ENCODE results near the gene EPHB6. TPM values are rescaled to one million over a fixed set of nuclear protein-coding genes. Genes with fewer than 3 reads are reported as not detected.
A peak's percentile ranks its signal among the peaks of the same experiment; 100 is the strongest.

The EPHB6 gene
- total RNA-seq, 6 donors from 2014 or later = 5.7 to 34.6 (median 10.0) TPM

DNA sequence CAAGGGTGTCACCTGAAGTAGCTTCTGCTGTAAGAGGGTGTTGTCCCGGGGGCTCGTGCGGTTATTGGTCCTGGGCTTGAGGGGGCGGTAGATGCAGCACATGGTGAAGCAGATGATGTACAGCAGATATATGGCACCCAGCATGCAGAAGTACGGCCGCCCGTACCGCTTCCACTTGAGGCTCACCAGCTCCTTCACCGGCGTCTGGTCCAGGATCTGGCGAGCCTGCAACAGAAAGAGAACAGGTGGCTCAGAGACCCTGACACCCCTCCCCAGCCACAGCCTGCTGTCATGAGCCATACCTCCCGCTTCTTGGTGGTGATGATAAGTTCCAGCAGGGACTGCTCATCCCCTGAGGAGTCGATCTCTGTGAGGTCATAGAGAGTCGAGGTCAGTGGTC lies 20.6 kb downstream of the EPHB6 start:
- H3K27me3 ChIP-seq = no peaks in the 10 kb centered on the region
- H3K4me1 ChIP-seq = no peaks in the 10 kb centered on the region
- no peak for DNase-seq
- no peaks in the 10 kb centered on the region for H3K36me3 ChIP-seq
- TF ChIP-seq, protein P1, sequence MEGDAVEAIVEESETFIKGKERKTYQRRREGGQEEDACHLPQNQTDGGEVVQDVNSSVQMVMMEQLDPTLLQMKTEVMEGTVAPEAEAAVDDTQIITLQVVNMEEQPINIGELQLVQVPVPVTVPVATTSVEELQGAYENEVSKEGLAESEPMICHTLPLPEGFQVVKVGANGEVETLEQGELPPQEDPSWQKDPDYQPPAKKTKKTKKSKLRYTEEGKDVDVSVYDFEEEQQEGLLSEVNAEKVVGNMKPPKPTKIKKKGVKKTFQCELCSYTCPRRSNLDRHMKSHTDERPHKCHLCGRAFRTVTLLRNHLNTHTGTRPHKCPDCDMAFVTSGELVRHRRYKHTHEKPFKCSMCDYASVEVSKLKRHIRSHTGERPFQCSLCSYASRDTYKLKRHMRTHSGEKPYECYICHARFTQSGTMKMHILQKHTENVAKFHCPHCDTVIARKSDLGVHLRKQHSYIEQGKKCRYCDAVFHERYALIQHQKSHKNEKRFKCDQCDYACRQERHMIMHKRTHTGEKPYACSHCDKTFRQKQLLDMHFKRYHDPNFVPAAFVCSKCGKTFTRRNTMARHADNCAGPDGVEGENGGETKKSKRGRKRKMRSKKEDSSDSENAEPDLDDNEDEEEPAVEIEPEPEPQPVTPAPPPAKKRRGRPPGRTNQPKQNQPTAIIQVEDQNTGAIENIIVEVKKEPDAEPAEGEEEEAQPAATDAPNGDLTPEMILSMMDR (IDR thresholded peaks at IDR 0.05) = no peak
- TF ChIP-seq POLR2A (IDR thresholded peaks at IDR 0.05) (no peak), POLR2AphosphoS5 (IDR thresholded peaks at IDR 0.05) (no peak), EP300 (IDR thresholded peaks at IDR 0.05) (no peak)
- ATAC-seq (ENCODE audit: low FRiP score in 2 of 2) = no peak
- H3K9me3 ChIP-seq = no peaks in the 10 kb centered on the region
- no peak overlapping the region for H3K4me3 ChIP-seq
- H3K27ac ChIP-seq = no peak overlapping the region
- WGBS, 2 donors = 87 to 91% methylated on average over 6 to 14 of the region's 14 CpGs

DNA sequence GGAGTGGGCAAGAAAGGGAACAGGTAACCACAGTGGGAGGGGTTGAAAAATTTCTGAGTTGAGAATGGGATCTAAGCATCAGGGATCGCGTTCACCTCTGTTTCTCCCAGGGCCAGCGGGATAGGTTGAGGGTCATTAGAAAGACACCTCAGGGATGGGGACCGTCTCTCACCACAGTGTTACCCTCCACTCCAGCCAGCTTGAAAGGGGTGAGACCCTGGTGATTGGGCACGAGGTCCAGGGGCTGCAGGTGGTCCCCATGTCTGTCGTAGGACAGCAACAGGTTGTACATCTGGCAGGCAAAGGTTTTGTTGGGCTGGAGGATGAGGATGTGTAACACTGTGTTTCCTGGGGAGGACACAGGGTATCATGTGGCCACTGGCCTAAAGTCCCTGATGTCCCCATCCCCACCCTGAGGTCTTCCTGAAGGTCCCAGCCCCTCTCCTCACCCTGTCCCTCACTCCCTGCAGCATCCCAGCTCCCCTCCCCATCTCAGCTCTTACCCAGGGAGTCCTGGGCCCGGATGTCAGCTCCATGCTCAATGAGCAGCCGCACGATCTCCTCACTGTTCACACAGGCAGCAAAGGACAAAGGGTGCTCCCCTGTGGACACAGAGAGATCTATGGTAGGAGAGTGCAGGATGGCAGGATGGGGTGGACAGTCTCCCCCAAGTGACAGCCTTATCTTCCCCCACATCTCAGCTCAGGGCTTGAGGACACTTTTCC lies 21.5 kb downstream of the EPHB6 start:
- ATAC-seq (ENCODE audit: low FRiP score in 2 of 2) (no peak), DNase-seq (no peak)
- Histone ChIP-seq H3K27ac (no peak overlapping the region), H3K27me3 (no peaks in the 10 kb centered on the region), H3K36me3 (no peaks in the 10 kb centered on the region), H3K4me3 (no peak overlapping the region), H3K9me3 (no peaks in the 10 kb centered on the region), H3K4me1 (no peaks in the 10 kb centered on the region)
- no peak for TF ChIP-seq POLR2AphosphoS5 (IDR thresholded peaks at IDR 0.05)
- no peak for TF ChIP-seq EP300 (IDR thresholded peaks at IDR 0.05)
- no peak for TF ChIP-seq POLR2A (IDR thresholded peaks at IDR 0.05)
- TF ChIP-seq, protein P1 (IDR thresholded peaks at IDR 0.05) = no peak
- 84 to 88% methylated on average over 5 to 9 of the region's 9 CpGs for WGBS, 2 donors

DNA sequence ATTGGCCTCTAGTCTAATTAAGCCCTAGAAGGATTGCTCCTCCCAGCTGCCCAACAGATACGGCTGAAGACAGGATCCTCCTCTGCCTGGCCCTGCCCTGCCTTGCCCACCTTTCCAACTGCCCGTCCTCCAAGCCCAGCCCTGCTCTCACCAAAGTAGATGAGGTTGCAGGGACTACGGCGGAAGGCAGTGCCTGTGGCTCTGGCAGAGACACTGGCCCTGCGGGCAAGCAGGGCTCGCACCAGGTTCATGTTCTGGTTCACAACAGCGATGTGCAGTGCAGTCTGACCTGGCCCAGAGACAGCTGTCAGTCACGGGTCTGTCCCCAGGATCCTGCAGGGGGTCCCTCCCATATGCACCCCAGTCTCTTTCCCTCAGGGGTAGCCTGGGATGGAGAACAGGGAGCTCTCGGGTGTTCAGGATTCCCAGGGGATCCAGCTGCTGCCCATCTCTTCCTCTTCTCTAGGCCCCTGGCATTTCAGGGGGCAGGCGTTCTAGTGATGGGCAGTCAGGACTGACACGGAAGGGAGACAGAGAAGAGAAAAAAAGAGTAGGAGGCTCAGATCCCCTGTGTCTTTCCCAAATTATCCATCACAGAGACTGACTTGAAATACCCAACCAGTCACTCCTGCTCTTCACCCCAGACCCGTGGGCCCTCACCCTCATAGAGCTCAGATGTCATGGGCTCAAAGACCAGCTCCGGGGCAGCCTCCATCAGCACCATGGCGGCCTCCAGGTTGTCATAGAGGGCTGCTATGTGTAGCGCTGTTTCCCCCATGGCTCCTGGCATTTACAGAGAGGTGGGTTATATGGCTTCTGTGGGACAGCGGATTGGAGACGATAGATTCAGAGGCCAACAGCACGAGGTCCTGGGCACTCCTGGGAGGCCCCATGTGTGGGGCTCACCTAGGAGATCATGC lies 22.4 kb downstream of the EPHB6 start:
- H3K4me3 ChIP-seq = no peak overlapping the region
- 87 to 88% methylated on average over 10 to 17 of the region's 18 CpGs for WGBS, 2 donors
- ATAC-seq (ENCODE audit: low FRiP score in 2 of 2) = no peak
- peak in 1 of 2 donors; percentile 52 for DNase-seq
- no peaks in the 10 kb centered on the region for H3K36me3 ChIP-seq
- no peaks in the 10 kb centered on the region for H3K27me3 ChIP-seq
- H3K9me3 ChIP-seq = no peaks in the 10 kb centered on the region
- H3K27ac ChIP-seq = no peak overlapping the region
- H3K4me1 ChIP-seq = no peaks in the 10 kb centered on the region
- TF ChIP-seq POLR2A (IDR thresholded peaks at IDR 0.05) (no peak), POLR2AphosphoS5 (IDR thresholded peaks at IDR 0.05) (no peak), EP300 (IDR thresholded peaks at IDR 0.05) (no peak)
- TF ChIP-seq, protein P1 (IDR thresholded peaks at IDR 0.05) = no peak

DNA sequence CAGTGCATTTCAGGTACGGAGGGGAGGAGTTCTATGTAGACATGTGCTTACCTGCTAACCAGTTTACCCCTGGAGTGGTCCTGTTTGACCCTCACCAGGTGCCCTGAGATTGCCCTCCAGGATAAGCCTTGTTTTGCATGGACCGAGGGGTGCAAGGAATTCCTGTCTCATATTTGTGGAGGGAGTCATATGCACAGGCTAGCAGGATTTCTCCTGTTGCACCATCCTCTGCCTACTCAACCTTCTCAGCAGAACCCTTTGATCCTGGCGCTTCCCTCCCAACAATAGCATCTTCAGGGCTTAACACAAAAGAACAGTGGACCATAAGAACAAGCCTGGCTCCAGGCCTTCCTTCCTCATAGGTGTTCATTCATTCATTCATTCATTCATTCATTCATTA lies 23.4 kb downstream of the EPHB6 start:
- H3K4me1 ChIP-seq = no peaks in the 10 kb centered on the region
- TF ChIP-seq POLR2A (IDR thresholded peaks at IDR 0.05) (no peak), EP300 (IDR thresholded peaks at IDR 0.05) (no peak), POLR2AphosphoS5 (IDR thresholded peaks at IDR 0.05) (no peak)
- TF ChIP-seq, protein P1 (IDR thresholded peaks at IDR 0.05) = no peak
- H3K27me3 ChIP-seq = no peaks in the 10 kb centered on the region
- ATAC-seq (ENCODE audit: low FRiP score in 2 of 2) (no peak), DNase-seq (no peak)
- H3K4me3 ChIP-seq = no peak overlapping the region
- WGBS, 2 donors = 87 to 92% methylated on average over 2 to 3 of the region's 3 CpGs
- no peaks in the 10 kb centered on the region for H3K36me3 ChIP-seq
- H3K9me3 ChIP-seq = no peaks in the 10 kb centered on the region
- no peak overlapping the region for H3K27ac ChIP-seq

Data from upper lobe of left lung (tissue), 6 donors.